Panc1 (cell line): ENCODE data around the gene FIZ1.

ENCODE experiments used
- POLR2AphosphoS5 ChIP-seq: IDR thresholded peaks from 2 replicates; pipeline ENCODE4 v1.6.1; 2012; ENCODE audit warnings: mild to moderate bottlenecking, low read depth, low read length, moderate library complexity
- SIN3A ChIP-seq: IDR thresholded peaks from 2 replicates; pipeline ENCODE4 v1.6.1; 2012; ENCODE audit warnings: low read depth, mild to moderate bottlenecking, low read length, moderate library complexity, borderline replicate concordance; ENCODE audit not compliant: insufficient read depth
- TF ChIP-seq, protein P1 (sequence below): fragments of 450-650 bp; IDR thresholded peaks from 2 replicates; pipeline ENCODE4 v1.5.1; 2017; ENCODE audit warnings: mild to moderate bottlenecking

DNA sequence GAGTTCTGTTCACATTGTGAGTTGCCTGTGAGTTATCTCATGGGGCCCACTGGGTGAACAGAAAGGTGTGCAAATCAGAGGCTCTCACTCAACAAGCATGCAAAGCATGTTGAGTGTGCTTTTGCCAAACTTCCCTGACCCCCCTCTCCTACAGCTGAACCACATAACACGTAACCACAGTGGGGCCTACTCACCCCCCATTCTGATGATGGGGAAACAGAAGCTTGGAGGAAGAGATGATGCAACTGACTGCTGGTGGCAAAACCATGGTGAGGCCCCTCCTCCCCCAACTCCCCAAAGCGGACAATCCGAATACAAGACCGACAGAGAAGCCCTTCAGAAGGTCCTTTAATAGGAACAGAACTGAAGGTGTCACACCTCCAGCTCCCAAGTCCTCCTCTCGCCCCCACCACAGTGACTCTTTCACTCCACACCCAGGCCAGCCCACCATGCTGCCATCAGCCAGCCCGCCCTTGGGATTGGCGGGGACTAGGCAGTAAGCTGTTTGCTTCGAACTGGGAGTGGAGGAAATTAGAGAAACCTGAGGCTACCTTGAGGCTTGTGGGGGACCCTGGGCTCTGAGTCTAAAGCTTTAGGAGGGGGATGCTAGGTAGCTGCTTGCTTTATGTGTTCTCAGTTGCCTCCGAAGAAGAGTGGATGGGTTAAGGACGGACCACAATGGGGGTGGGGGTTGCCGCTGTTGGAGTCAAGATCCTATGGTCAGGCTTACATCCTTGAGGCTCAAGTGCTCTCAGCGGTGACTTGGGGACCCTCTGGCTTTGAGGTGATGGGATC, 21.3 kb upstream of the FIZ1 start:
- TF ChIP-seq POLR2AphosphoS5 (no peak), SIN3A (no peak)
- TF ChIP-seq, protein P1, sequence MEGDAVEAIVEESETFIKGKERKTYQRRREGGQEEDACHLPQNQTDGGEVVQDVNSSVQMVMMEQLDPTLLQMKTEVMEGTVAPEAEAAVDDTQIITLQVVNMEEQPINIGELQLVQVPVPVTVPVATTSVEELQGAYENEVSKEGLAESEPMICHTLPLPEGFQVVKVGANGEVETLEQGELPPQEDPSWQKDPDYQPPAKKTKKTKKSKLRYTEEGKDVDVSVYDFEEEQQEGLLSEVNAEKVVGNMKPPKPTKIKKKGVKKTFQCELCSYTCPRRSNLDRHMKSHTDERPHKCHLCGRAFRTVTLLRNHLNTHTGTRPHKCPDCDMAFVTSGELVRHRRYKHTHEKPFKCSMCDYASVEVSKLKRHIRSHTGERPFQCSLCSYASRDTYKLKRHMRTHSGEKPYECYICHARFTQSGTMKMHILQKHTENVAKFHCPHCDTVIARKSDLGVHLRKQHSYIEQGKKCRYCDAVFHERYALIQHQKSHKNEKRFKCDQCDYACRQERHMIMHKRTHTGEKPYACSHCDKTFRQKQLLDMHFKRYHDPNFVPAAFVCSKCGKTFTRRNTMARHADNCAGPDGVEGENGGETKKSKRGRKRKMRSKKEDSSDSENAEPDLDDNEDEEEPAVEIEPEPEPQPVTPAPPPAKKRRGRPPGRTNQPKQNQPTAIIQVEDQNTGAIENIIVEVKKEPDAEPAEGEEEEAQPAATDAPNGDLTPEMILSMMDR, result no peak
